ENCODE measurements around the gene PDLIM1.
A peak's percentile ranks its signal among the peaks of the same experiment; 100 is the strongest.

DNA sequence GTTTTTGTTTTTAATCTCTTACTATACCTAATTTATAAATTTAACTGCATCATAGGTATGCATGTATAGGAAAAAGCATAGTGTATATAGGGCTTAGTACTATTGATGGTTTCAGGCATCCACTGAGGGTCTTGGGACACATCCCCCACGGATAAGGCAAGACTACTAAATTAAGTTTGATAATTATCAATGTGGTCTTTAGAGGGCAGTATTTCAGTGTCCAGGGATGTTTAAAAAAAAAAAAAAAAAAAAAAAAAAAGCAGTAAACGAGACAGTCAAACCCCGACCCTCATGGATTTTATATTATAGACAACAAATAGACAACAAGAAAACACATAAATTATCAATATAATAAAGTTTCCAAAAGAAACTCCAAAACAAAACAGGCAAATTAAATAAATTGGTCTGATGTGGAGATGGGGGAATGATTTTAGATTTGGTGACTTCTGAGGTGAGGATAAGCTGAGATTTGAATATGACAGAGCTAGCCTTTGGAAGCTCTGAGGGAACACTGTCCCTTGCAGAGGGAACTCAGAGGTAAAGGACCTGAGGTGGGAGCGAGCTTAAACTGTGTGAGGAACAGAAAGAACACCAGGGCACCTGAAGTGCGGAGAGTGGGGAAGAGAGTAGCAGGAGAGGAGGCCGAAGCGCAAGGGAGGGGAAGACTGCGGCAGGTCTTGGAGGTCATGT, 82.0 kb downstream of the PDLIM1 start:
- TF ChIP-seq, protein P1, sequence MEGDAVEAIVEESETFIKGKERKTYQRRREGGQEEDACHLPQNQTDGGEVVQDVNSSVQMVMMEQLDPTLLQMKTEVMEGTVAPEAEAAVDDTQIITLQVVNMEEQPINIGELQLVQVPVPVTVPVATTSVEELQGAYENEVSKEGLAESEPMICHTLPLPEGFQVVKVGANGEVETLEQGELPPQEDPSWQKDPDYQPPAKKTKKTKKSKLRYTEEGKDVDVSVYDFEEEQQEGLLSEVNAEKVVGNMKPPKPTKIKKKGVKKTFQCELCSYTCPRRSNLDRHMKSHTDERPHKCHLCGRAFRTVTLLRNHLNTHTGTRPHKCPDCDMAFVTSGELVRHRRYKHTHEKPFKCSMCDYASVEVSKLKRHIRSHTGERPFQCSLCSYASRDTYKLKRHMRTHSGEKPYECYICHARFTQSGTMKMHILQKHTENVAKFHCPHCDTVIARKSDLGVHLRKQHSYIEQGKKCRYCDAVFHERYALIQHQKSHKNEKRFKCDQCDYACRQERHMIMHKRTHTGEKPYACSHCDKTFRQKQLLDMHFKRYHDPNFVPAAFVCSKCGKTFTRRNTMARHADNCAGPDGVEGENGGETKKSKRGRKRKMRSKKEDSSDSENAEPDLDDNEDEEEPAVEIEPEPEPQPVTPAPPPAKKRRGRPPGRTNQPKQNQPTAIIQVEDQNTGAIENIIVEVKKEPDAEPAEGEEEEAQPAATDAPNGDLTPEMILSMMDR (conservative IDR thresholded peaks at IDR 0.05; ENCODE audit: low read depth in 2 of 2): peak; percentile 25 to 53; a peak in 2 of 4 replicates
- TF ChIP-seq EZH2 (IDR thresholded peaks at IDR 0.05; ENCODE audit: low read depth, unreplicated experiment) (no peak), POLR2AphosphoS5 (IDR thresholded peaks at IDR 0.05; ENCODE audit: low read depth) (no peak), EZH2phosphoT487 (IDR thresholded peaks at IDR 0.05; ENCODE audit: unreplicated experiment) (no peak), CREB1 (CRISPR knock-in tag; IDR thresholded peaks at IDR 0.05; ENCODE audit: low read depth) (no peak), ZNF331 (CRISPR knock-in tag; IDR thresholded peaks at IDR 0.05; ENCODE audit: low read depth) (no peak), ZNF114 (CRISPR knock-in tag; IDR thresholded peaks at IDR 0.05) (no peak), STAT1 (IDR thresholded peaks at IDR 0.05; ENCODE audit: unreplicated experiment) (no peak)
- TF ChIP-seq, protein P2, sequence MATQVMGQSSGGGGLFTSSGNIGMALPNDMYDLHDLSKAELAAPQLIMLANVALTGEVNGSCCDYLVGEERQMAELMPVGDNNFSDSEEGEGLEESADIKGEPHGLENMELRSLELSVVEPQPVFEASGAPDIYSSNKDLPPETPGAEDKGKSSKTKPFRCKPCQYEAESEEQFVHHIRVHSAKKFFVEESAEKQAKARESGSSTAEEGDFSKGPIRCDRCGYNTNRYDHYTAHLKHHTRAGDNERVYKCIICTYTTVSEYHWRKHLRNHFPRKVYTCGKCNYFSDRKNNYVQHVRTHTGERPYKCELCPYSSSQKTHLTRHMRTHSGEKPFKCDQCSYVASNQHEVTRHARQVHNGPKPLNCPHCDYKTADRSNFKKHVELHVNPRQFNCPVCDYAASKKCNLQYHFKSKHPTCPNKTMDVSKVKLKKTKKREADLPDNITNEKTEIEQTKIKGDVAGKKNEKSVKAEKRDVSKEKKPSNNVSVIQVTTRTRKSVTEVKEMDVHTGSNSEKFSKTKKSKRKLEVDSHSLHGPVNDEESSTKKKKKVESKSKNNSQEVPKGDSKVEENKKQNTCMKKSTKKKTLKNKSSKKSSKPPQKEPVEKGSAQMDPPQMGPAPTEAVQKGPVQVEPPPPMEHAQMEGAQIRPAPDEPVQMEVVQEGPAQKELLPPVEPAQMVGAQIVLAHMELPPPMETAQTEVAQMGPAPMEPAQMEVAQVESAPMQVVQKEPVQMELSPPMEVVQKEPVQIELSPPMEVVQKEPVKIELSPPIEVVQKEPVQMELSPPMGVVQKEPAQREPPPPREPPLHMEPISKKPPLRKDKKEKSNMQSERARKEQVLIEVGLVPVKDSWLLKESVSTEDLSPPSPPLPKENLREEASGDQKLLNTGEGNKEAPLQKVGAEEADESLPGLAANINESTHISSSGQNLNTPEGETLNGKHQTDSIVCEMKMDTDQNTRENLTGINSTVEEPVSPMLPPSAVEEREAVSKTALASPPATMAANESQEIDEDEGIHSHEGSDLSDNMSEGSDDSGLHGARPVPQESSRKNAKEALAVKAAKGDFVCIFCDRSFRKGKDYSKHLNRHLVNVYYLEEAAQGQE (IDR thresholded peaks at IDR 0.05; ENCODE audit: unreplicated experiment): no peak
- TF ChIP-seq, protein P3, sequence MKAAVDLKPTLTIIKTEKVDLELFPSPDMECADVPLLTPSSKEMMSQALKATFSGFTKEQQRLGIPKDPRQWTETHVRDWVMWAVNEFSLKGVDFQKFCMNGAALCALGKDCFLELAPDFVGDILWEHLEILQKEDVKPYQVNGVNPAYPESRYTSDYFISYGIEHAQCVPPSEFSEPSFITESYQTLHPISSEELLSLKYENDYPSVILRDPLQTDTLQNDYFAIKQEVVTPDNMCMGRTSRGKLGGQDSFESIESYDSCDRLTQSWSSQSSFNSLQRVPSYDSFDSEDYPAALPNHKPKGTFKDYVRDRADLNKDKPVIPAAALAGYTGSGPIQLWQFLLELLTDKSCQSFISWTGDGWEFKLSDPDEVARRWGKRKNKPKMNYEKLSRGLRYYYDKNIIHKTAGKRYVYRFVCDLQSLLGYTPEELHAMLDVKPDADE (IDR thresholded peaks at IDR 0.05): no peak
